CD4-positive, alpha-beta memory T cell (primary cell): ENCODE measurements around the gene BSN. TPM values are rescaled to one million over a fixed set of nuclear protein-coding genes. Genes with fewer than 3 reads are reported as not detected.
A peak's percentile ranks its signal among the peaks of the same experiment; 100 is the strongest.

Source experiments
- CTCF ChIA-PET: fragments of 350-600 bp; sonication (Branson Sonifier 250); formaldehyde crosslinking; loops from one replicate; lab custom pipeline; 2021; ENCODE audit warnings: inconsistent platforms; ENCODE audit not compliant: partially characterized antibody; lab: Charles Lee
- POLR2A ChIA-PET: fragments of 350-600 bp; sonication (Branson Sonifier 250); formaldehyde crosslinking; loops from one replicate; lab custom pipeline; 2021; ENCODE audit not compliant: partially characterized antibody; lab: Charles Lee
- DNase-seq, 5 donors: peaks; one replicate each; pipeline versions ENCODE4 v3.0.0 to v3.0.0-alpha.2; 2020 to 2022; ENCODE audit warnings: mixed read lengths in 1 of 5
- H3K27ac ChIP-seq: one replicate; pipeline ENCODE4 v1.7.0; 2013; ENCODE audit warnings: low read depth, low read length
- H3K27me3 ChIP-seq: 2 replicates; pipeline ENCODE4 v1.7.0; 2013; ENCODE audit warnings: mild to moderate bottlenecking, low read length, moderate library complexity; ENCODE audit not compliant: insufficient read depth
- H3K36me3 ChIP-seq: 2 replicates; pipeline ENCODE4 v1.7.0; 2013; ENCODE audit warnings: mild to moderate bottlenecking, low read length, moderate library complexity; ENCODE audit not compliant: insufficient read depth
- H3K4me1 ChIP-seq: 2 replicates; pipeline ENCODE4 v1.7.0; 2013; ENCODE audit warnings: mild to moderate bottlenecking, low read length, moderate library complexity; ENCODE audit not compliant: insufficient read depth
- H3K4me3 ChIP-seq, 2 donors: one replicate each; pipeline ENCODE4 v1.7.0; 2013; ENCODE audit warnings: low read length in 2 of 2, mild to moderate bottlenecking in 1 of 2
- H3K9me3 ChIP-seq, 2 donors: one replicate each; pipeline ENCODE4 v1.7.0; 2013; ENCODE audit warnings: low read length in 2 of 2, control low read depth in 1 of 2; ENCODE audit not compliant: control insufficient read depth in 1 of 2
- H3K27ac Mint-ChIP-seq, 7 donors: one replicate each; pipeline ENCODE4 v1.8.0; 2020 to 2021; ENCODE audit warnings: mixed read lengths in 7 of 7, mild to moderate bottlenecking in 6 of 7, inconsistent platforms in 3 of 7, moderate library complexity in 3 of 7
- H3K27me3 Mint-ChIP-seq, 2 donors: one replicate each; pipeline ENCODE4 v1.8.0; 2020 to 2021; ENCODE audit warnings: mixed read lengths in 2 of 2
- H3K36me3 Mint-ChIP-seq, 2 donors: one replicate each; pipeline ENCODE4 v1.8.0; 2020 to 2021; ENCODE audit warnings: mixed read lengths in 2 of 2, inconsistent platforms in 1 of 2, mild to moderate bottlenecking in 1 of 2
- H3K4me1 Mint-ChIP-seq, 4 donors: one replicate each; pipeline ENCODE4 v1.8.0; 2020 to 2021; ENCODE audit warnings: mixed read lengths in 4 of 4, mild to moderate bottlenecking in 1 of 4
- H3K4me3 Mint-ChIP-seq, 8 donors: one replicate each; pipeline ENCODE4 v1.8.0; 2020 to 2021; ENCODE audit warnings: mixed read lengths in 8 of 8, mild to moderate bottlenecking in 7 of 8, moderate library complexity in 6 of 8, inconsistent platforms in 3 of 8
- H3K9me3 Mint-ChIP-seq, 8 donors: one replicate each; pipeline ENCODE4 v1.8.0; 2020 to 2021; ENCODE audit warnings: mixed read lengths in 8 of 8, mild to moderate bottlenecking in 5 of 8, inconsistent platforms in 3 of 8, moderate library complexity in 1 of 8
- intact Hi-C: fragments of 100-400 bp; cut with micrococcal nuclease; formaldehyde crosslinking; loops from one replicate; pipeline ENCODE4 v1.15.1; 2023
- polyA plus RNA-seq, 2 donors: library from polyadenylated mRNA; unstranded; fragments of 300-500 nt; fragmentation: Illumina TruSeq; gene quantifications; one replicate each; pipeline ENCODE4 v1.2.3, GENCODE V29; 2021
- total RNA-seq, 2 experiments: library from RNA; stranded (reverse); gene quantifications; one replicate each; pipeline ENCODE4 v1.2.3, GENCODE V29; 2021

The BSN gene
- total and polyA plus RNA-seq, 4 experiments from 2014 or later, result 0.01 to 0.15 (median 0.06) TPM; not detected in 1

DNA sequence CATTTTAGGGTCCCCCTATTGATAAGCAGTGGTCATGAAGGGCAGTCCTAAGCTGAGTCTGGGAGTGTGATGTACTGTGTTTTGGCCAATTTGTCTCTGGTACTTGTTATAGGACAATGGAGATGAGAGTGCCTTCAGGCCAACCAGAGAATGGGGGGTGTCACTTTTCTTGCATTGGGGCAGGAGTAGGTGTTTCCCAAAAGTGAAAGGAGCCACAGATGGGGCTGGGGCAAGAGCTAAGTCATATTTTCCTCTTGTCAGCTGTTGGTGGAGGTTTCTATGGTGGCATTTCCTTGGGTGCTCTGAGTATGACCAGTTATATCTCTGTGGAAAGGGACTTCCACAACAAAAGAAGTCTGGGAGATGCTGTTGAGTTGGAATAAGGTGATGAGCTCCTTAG, 24.7 kb upstream of the BSN start:
- H3K4me1 ChIP-seq, result no peaks in the 10 kb centered on the region
- no peak overlapping the region for H3K4me3 Mint-ChIP-seq
- no peak for DNase-seq
- intact Hi-C loops, result no loop called here
- CTCF ChIA-PET, result no interaction called here
- no peaks in the 10 kb centered on the region for H3K9me3 ChIP-seq
- H3K27me3 ChIP-seq, result no peaks in the 10 kb centered on the region
- peak overlapping the region in 2 of 7 donors; percentile 22 to 76 for H3K27ac Mint-ChIP-seq
- H3K27ac ChIP-seq, result no peak overlapping the region
- no peak overlapping the region for H3K4me3 ChIP-seq
- H3K36me3 ChIP-seq, result peaks cover 22% of the 10 kb centered on the region
- peaks cover 21 to 38% of the 10 kb centered on the region in 2 donors for H3K36me3 Mint-ChIP-seq
- H3K9me3 Mint-ChIP-seq, result no peaks in the 10 kb centered on the region
- POLR2A ChIA-PET, result no interaction called here
- no peaks in the 10 kb centered on the region for H3K27me3 Mint-ChIP-seq
- peaks cover 0 to 6% (median 4%) of the 10 kb centered on the region in 4 donors for H3K4me1 Mint-ChIP-seq

DNA sequence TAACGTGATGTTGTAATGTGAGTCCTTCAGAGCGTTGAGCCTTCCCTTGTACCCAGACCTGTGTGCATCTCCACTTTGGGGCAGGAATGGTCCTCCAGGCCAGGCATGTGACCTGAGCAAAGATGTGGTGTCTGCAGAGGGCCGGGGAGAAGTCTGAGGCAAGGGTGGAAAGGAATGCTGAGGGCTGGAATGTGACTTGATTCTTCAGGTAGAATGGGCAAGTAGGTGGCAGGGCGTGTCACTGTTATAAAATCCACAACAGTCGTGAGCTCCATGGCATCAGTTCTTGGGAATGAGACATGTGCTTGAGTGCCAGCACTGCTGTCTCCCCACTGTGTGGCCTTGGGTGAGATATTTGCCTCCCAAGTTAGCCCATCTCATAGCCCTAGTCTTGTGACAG, 24.0 kb upstream of the BSN start:
- H3K27ac Mint-ChIP-seq, result peak overlapping the region in 2 of 7 donors; percentile 9 to 29
- CTCF ChIA-PET, result interaction anchor here (0.6 kb wide), 1 partner anchor 36 kb away, joined by 4 read pairs; no protein-coding TSS in a partner anchor
- Histone ChIP-seq H3K27me3 (no peaks in the 10 kb centered on the region), H3K4me3 (no peak overlapping the region), H3K36me3 (peaks cover 22% of the 10 kb centered on the region), H3K9me3 (no peaks in the 10 kb centered on the region), H3K4me1 (no peaks in the 10 kb centered on the region), H3K27ac (no peak overlapping the region)
- H3K4me1 Mint-ChIP-seq, result peaks cover 0 to 6% (median 4%) of the 10 kb centered on the region in 4 donors
- no peak for DNase-seq
- no peak overlapping the region for H3K4me3 Mint-ChIP-seq
- peaks cover 19 to 36% of the 10 kb centered on the region in 2 donors for H3K36me3 Mint-ChIP-seq
- intact Hi-C loops, result no loop called here
- H3K9me3 Mint-ChIP-seq, result no peaks in the 10 kb centered on the region
- no peaks in the 10 kb centered on the region for H3K27me3 Mint-ChIP-seq
- POLR2A ChIA-PET, result no interaction called here

DNA sequence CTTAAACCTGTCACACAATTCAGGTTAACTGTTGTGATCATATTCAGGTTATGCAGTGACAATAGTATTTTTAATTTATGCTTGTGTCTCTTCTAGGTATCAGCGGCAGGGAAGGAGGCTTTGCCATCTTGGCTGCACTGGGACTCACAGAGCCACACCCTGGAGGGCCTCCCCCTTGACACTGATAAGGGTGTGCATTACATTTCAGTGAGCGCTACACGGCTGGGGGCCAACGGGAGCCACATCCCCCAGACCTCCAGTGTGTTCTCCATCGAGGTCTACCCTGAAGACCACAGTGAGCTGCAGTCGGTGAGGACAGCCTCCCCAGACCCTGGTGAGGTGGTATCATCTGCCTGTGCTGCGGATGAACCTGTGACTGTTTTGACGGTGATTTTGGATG, 23.6 kb upstream of the BSN start:
- H3K4me1 Mint-ChIP-seq, result peaks cover 0 to 6% (median 4%) of the 10 kb centered on the region in 4 donors
- no peak overlapping the region for H3K27ac Mint-ChIP-seq
- no peak overlapping the region for H3K27ac ChIP-seq
- H3K36me3 ChIP-seq, result peaks cover 22% of the 10 kb centered on the region
- no peaks in the 10 kb centered on the region for H3K9me3 ChIP-seq
- no peak overlapping the region for H3K4me3 ChIP-seq
- H3K4me3 Mint-ChIP-seq, result no peak overlapping the region
- no peaks in the 10 kb centered on the region for H3K4me1 ChIP-seq
- peaks cover 18 to 35% of the 10 kb centered on the region in 2 donors for H3K36me3 Mint-ChIP-seq
- intact Hi-C loops, result no loop called here
- POLR2A ChIA-PET, result no interaction called here
- no peaks in the 10 kb centered on the region for H3K27me3 Mint-ChIP-seq
- CTCF ChIA-PET, result no interaction called here
- no peak for DNase-seq
- H3K9me3 Mint-ChIP-seq, result no peaks in the 10 kb centered on the region
- H3K27me3 ChIP-seq, result no peaks in the 10 kb centered on the region

GRCh38 chr3:49531218-49531617, 23.1 kb upstream of the BSN start:
- peaks cover 0 to 6% (median 4%) of the 10 kb centered on the region in 4 donors for H3K4me1 Mint-ChIP-seq
- DNase-seq, result no peak
- H3K9me3 Mint-ChIP-seq, result no peaks in the 10 kb centered on the region
- intact Hi-C loops, result no loop called here
- H3K4me1 ChIP-seq, result no peaks in the 10 kb centered on the region
- ChIA-PET POLR2A (no interaction called here), CTCF (no interaction called here)
- no peaks in the 10 kb centered on the region for H3K27me3 Mint-ChIP-seq
- H3K27me3 ChIP-seq, result no peaks in the 10 kb centered on the region
- H3K4me3 ChIP-seq, result no peak overlapping the region
- no peak overlapping the region for H3K27ac Mint-ChIP-seq
- H3K27ac ChIP-seq, result no peak overlapping the region
- H3K36me3 Mint-ChIP-seq, result peaks cover 18 to 35% of the 10 kb centered on the region in 2 donors
- H3K36me3 ChIP-seq, result peaks cover 22% of the 10 kb centered on the region
- H3K4me3 Mint-ChIP-seq, result no peak overlapping the region
- no peaks in the 10 kb centered on the region for H3K9me3 ChIP-seq

- Mint-ChIP-seq H3K36me3 (peaks cover 18 to 35% of the 10 kb centered on the region in 2 donors), H3K4me1 (peaks cover 0 to 6% (median 4%) of the 10 kb centered on the region in 4 donors), H3K4me3 (no peak overlapping the region), H3K27me3 (no peaks in the 10 kb centered on the region), H3K9me3 (no peaks in the 10 kb centered on the region), H3K27ac (peak overlapping the region in 1 of 7 donors; percentile 61)
- H3K27me3 ChIP-seq, result no peaks in the 10 kb centered on the region
- H3K4me1 ChIP-seq, result no peaks in the 10 kb centered on the region
- intact Hi-C loops, result no loop called here
- H3K9me3 ChIP-seq, result no peaks in the 10 kb centered on the region
- no peak overlapping the region for H3K4me3 ChIP-seq
- no peak for DNase-seq
- peaks cover 22% of the 10 kb centered on the region for H3K36me3 ChIP-seq
- ChIA-PET CTCF (no interaction called here), POLR2A (no interaction called here)
- H3K27ac ChIP-seq, result no peak overlapping the region
These were observed 22.6 kb upstream of the BSN start for GRCh38 chr3:49531715-49532114.

GRCh38 chr3:49533031-49533430, 21.2 kb upstream of the BSN start:
- POLR2A ChIA-PET, result no interaction called here
- intact Hi-C loops, result no loop called here
- Mint-ChIP-seq H3K4me3 (no peak overlapping the region), H3K9me3 (no peaks in the 10 kb centered on the region), H3K27ac (no peak overlapping the region), H3K27me3 (no peaks in the 10 kb centered on the region), H3K4me1 (peaks cover 0 to 6% (median 0%) of the 10 kb centered on the region in 4 donors), H3K36me3 (peaks cover 18 to 35% of the 10 kb centered on the region in 2 donors)
- no peak overlapping the region for H3K4me3 ChIP-seq
- no peak overlapping the region for H3K27ac ChIP-seq
- peaks cover 22% of the 10 kb centered on the region for H3K36me3 ChIP-seq
- H3K27me3 ChIP-seq, result no peaks in the 10 kb centered on the region
- CTCF ChIA-PET, result interaction anchor here (1.0 to 1.3 kb wide), 2 partner anchors 139 to 140 kb away, joined by 3 to 4 read pairs; no protein-coding TSS in a partner anchor
- no peaks in the 10 kb centered on the region for H3K9me3 ChIP-seq
- no peaks in the 10 kb centered on the region for H3K4me1 ChIP-seq
- DNase-seq, result no peak

GRCh38 chr3:49533786-49534519, 20.3 kb upstream of the BSN start:
- Histone ChIP-seq H3K9me3 (no peaks in the 10 kb centered on the region), H3K4me1 (no peaks in the 10 kb centered on the region), H3K36me3 (peaks cover 22% of the 10 kb centered on the region), H3K4me3 (no peak overlapping the region), H3K27ac (no peak overlapping the region), H3K27me3 (no peaks in the 10 kb centered on the region)
- POLR2A ChIA-PET, result no interaction called here
- CTCF ChIA-PET, result interaction anchor here (0.6 to 1.3 kb wide), 3 partner anchors 138 to 203 kb away, joined by 3 to 4 read pairs (median 4); no protein-coding TSS in a partner anchor
- intact Hi-C loops, result no loop called here
- Mint-ChIP-seq H3K27me3 (no peaks in the 10 kb centered on the region), H3K27ac (no peak overlapping the region), H3K9me3 (no peaks in the 10 kb centered on the region), H3K4me3 (no peak overlapping the region), H3K4me1 (peaks cover 0 to 6% (median 0%) of the 10 kb centered on the region in 4 donors), H3K36me3 (peaks cover 18 to 35% of the 10 kb centered on the region in 2 donors)
- no peak for DNase-seq
